Ovary (tissue), 9 donors: ENCODE results near the gene HNRNPK. TPM values are rescaled to one million over a fixed set of nuclear protein-coding genes. Genes with fewer than 3 reads are reported as not detected.

Experiments
- DNase-seq, 5 donors: peaks; one replicate each; pipeline ENCODE4 v3.0.0-alpha.2; 2019 to 2020
- H3K27ac ChIP-seq, 2 donors: fragments of 200-600 bp; one replicate each; pipeline versions ENCODE4 v1.5.1 to v1.8.0; 2019 to 2022
- H3K27me3 ChIP-seq: fragments of 200-600 bp; one replicate; pipeline ENCODE4 v1.8.0; 2022
- H3K36me3 ChIP-seq: fragments of 200-600 bp; sonication (generic); one replicate; pipeline ENCODE4 v1.5.1; 2019
- H3K4me1 ChIP-seq: one replicate; pipeline ENCODE4 v1.8.1; 2013; ENCODE audit warnings: mild to moderate bottlenecking, moderate library complexity; ENCODE audit not compliant: insufficient read depth
- H3K4me3 ChIP-seq: fragments of 200-600 bp; sonication (generic); one replicate; pipeline ENCODE4 v1.5.1; 2017
- H3K9me3 ChIP-seq, 2 donors: fragments of 200-600 bp in 1 of 2; sonication (generic) in 1 of 2; one replicate each; pipeline versions ENCODE4 v1.5.1 to v1.8.1; 2013 to 2019; ENCODE audit warnings: mild to moderate bottlenecking in 1 of 2, moderate library complexity in 1 of 2
- EP300 ChIP-seq: sonication (generic); formaldehyde crosslinking; IDR thresholded peaks from one replicate; pipeline ENCODE4 v1.6.1; 2017; ENCODE audit warnings: antibody characterized with exemption
- POLR2A ChIP-seq: fragments of 450-650 bp; IDR thresholded peaks from one replicate; pipeline ENCODE4 v1.6.1; 2017; ENCODE audit warnings: antibody characterized with exemption, mild to moderate bottlenecking, moderate library complexity
- WGBS, 3 donors: extraction: QIAGEN DNeasy Blood & Tissue Kit in 1 of 3; methylation state at CpG; one replicate each; pipeline versions ENCODE4 v1.1.5 to v1.1.7; 2013 to 2017; 5-methylcytosine and 5-hydroxymethylcytosine counted together
- intact Hi-C, 4 donors: fragments of 100-400 bp; cut with DNase I; formaldehyde crosslinking; loops; one replicate each; pipeline versions ENCODE4 v1.11.0 to v1.15.1; 2022 to 2023
- polyA plus RNA-seq, 2 donors: library from polyadenylated mRNA; stranded (reverse); fragments of 200-250 nt in 1 of 2; fragments of 350-450 nt in 1 of 2; fragmentation: Illumina TruSeq in 1 of 2; extraction: RNeasy Lipid Tissue Mini Kit (QIAGEN cat#74804) in 1 of 2; gene quantifications; one replicate each; pipeline ENCODE4 v1.2.3, GENCODE V29; 2013 to 2014
- total RNA-seq, 7 donors: library from RNA; depleted of rRNA in 2 of 7; stranded (reverse); fragments of >200 nt in 2 of 7; fragmentation: NEBNext Ultra II Directional in 3 of 7; extraction: Animal tissue kit (Norgen Biotek cat#: 25700) in 3 of 7; gene quantifications; one replicate each; pipeline versions ENCODE4 v1.1.0 to v1.2.4, GENCODE V29; 2016 to 2023
- TF ChIP-seq, protein P1 (sequence below), 3 donors: fragments of 450-650 bp in 2 of 3; fragments of 200-600 bp in 1 of 3; IDR thresholded peaks; one replicate each; pipeline versions ENCODE4 v1.5.1 to v1.8.0; 2016 to 2022; ENCODE audit warnings: antibody characterized with exemption in 3 of 3, mild to moderate bottlenecking in 1 of 3
- donor health status: DM: no; HTN: no; CAD: no; lungs with moderate emphysema.
- donor health status: DM: no; HTN: no; CAD: no.
- donor health status: Bipolar disorder and iron deficiency.
- donor health status: DM: yes; HTN: yes; CAD: no.
- donor health status: DM: no; HTN: no; CAD: no.
- donor health status: DM: yes; HTN: yes; CAD: no.

Gene HNRNPK
- total and polyA plus RNA-seq, 9 donors = 302 to 646 (median 485) TPM

DNA sequence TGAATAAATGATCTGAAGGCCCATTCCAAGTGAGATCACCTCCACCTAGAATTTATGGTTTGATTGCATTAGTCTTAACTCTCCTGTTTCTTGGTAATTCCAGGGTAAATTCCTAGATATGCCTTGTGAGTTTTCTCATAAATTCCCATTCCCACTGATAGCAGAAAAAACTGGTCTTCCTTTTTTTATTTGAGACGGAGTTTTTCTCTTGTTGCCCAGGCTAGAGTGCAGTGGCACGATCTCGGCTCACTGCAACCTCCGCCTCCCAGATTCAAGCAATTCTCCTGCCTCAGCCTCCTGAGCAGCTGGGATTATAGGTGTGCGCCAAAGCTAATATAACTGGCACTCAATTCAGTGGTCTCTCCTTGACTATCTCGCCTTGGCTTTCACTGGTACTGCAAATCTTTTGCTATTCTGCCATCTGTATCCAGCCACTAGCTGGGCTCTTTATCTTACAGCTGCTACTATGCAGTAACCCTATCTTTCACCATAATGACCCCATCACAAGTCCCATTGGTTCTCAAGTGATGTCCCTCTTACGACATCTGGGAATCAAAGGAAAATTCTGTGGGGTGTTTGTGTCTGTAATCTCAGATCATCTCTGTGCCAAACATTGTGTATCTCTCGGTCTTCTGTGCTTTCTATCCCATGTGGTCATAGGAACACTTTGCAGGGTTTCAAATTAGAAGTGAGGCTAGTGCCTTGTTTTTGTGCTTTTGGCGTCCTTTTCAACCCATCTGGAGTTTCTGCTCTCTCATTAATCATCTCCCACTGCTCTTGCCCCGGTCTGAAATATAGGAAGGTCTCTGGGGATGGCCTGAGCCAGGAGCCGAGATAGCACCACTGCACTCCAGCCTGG is 14.4 kb downstream of the HNRNPK start:
- Histone ChIP-seq H3K4me3 (no peak overlapping the region), H3K9me3 (no peaks in the 10 kb centered on the region), H3K27me3 (no peaks in the 10 kb centered on the region), H3K36me3 (no peaks in the 10 kb centered on the region), H3K27ac (no peak overlapping the region), H3K4me1 (peaks cover 3% of the 10 kb centered on the region)
- DNase-seq = no peak
- WGBS, 3 donors = 36 to 41% (median 36%) methylated on average over 11 of the region's 11 CpGs
- TF ChIP-seq, protein P1, sequence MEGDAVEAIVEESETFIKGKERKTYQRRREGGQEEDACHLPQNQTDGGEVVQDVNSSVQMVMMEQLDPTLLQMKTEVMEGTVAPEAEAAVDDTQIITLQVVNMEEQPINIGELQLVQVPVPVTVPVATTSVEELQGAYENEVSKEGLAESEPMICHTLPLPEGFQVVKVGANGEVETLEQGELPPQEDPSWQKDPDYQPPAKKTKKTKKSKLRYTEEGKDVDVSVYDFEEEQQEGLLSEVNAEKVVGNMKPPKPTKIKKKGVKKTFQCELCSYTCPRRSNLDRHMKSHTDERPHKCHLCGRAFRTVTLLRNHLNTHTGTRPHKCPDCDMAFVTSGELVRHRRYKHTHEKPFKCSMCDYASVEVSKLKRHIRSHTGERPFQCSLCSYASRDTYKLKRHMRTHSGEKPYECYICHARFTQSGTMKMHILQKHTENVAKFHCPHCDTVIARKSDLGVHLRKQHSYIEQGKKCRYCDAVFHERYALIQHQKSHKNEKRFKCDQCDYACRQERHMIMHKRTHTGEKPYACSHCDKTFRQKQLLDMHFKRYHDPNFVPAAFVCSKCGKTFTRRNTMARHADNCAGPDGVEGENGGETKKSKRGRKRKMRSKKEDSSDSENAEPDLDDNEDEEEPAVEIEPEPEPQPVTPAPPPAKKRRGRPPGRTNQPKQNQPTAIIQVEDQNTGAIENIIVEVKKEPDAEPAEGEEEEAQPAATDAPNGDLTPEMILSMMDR (IDR thresholded peaks at IDR 0.05) = no peak
- TF ChIP-seq EP300 = no peak
- TF ChIP-seq POLR2A = no peak
- intact Hi-C loops = no loop called here

DNA sequence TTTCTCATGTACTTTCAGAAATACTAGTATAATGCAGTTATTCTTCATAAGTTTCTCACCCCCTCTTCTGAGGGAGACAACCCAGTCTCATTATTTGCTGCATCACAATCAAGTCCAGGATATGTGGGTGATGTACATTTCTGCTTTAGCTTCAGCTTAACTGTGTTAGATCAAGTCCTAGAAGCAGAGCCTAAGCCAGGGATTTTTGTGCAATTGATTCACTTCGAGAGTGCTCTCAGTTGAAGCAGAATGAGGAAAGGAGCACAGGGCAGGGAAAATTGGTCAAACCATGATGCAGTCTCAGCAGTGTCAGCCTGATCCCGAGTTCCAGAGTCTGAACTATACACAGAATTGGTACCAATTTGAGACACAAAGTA is 15.1 kb downstream of the HNRNPK start:
- no peaks in the 10 kb centered on the region for H3K27me3 ChIP-seq
- H3K4me3 ChIP-seq = no peak overlapping the region
- 29 to 33% (median 30%) methylated on average over 2 of the region's 2 CpGs for WGBS, 3 donors
- H3K27ac ChIP-seq = no peak overlapping the region
- intact Hi-C loops = no loop called here
- no peak for DNase-seq
- no peaks in the 10 kb centered on the region for H3K36me3 ChIP-seq
- peaks cover 3% of the 10 kb centered on the region for H3K4me1 ChIP-seq
- TF ChIP-seq POLR2A (no peak), EP300 (no peak)
- TF ChIP-seq, protein P1 (IDR thresholded peaks at IDR 0.05) = no peak
- H3K9me3 ChIP-seq = no peaks in the 10 kb centered on the region

DNA sequence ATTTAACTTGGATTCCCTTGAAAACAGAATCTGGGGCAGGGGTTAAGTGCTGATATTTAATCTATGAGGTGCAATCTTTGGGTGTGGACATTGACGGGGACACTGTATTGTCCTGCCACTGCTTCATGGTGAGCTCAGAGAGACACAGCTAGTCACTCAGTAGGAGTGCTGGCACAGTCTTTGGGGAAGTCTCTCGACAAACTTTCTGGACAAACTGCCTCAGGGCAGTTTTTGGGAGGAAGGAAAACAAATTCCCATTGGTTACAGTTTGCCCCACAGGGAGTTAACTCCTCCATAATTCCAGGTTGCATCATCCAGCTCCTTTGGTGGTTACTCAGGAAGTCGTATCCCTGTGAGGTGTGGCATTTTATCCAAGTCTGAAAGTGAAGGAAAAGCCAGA is 17.9 kb downstream of the HNRNPK start:
- no peak for DNase-seq
- TF ChIP-seq, protein P1 (IDR thresholded peaks at IDR 0.05) = no peak
- no peak for TF ChIP-seq POLR2A
- TF ChIP-seq EP300 = no peak
- H3K4me1 ChIP-seq = peaks cover 3% of the 10 kb centered on the region
- no peak overlapping the region for H3K4me3 ChIP-seq
- H3K27me3 ChIP-seq = no peaks in the 10 kb centered on the region
- no peaks in the 10 kb centered on the region for H3K36me3 ChIP-seq
- intact Hi-C loops = no loop called here
- 46 to 64% (median 47%) methylated on average over 3 of the region's 3 CpGs for WGBS, 3 donors
- H3K27ac ChIP-seq = no peak overlapping the region
- no peaks in the 10 kb centered on the region for H3K9me3 ChIP-seq

DNA sequence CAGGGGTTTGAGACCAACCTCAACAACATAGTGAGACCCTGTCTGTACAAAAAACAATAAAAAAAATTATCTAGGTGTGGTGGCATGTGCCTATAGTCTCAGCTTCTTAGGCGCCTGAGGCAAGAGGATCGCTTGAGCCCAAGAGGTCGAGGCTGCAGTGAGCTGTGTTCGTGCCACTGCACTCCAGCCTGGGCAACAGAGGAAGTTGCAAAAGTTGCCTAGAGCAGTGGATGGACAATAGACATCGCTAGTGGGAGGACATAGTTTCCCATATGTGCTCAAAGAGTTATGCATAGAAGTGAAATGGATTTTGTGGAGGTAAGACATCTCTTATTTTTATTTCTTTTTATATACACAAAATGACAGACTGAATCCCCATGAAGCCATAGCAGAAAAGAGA is 19.0 kb downstream of the HNRNPK start:
- 94 to 97% (median 95%) methylated on average over 5 of the region's 5 CpGs for WGBS, 3 donors
- Histone ChIP-seq H3K36me3 (no peaks in the 10 kb centered on the region), H3K4me1 (peaks cover 3% of the 10 kb centered on the region), H3K9me3 (no peaks in the 10 kb centered on the region), H3K27ac (no peak overlapping the region), H3K4me3 (no peak overlapping the region), H3K27me3 (no peaks in the 10 kb centered on the region)
- DNase-seq = no peak
- TF ChIP-seq, protein P1 (IDR thresholded peaks at IDR 0.05) = no peak
- TF ChIP-seq EP300 (no peak), POLR2A (no peak)
- intact Hi-C loops = no loop called here
